Inferior parietal cortex (tissue), 1 donor: ENCODE measurements around the gene CPXCR1.
"Not testable (repeated sequence)": the region's sequence is repeated elsewhere in the genome, so short reads cannot be mapped to it uniquely, and the experiment has no call there.

ENCODE experiments used
- DNase-seq: peaks from one replicate; pipeline ENCODE4 v3.0.0-alpha.2; 2016; ENCODE audit errors: extremely low spot score

Gene CPXCR1

GRCh38 chrX:88746925-88747324 lies at the start of gene CPXCR1:
Gene CPXCR1, plus strand, starts transcription at chrX:88747225. Its CDS starts 6,190 bp downstream, at chrX:88753415.
- DNase-seq, result no peak

DNA sequence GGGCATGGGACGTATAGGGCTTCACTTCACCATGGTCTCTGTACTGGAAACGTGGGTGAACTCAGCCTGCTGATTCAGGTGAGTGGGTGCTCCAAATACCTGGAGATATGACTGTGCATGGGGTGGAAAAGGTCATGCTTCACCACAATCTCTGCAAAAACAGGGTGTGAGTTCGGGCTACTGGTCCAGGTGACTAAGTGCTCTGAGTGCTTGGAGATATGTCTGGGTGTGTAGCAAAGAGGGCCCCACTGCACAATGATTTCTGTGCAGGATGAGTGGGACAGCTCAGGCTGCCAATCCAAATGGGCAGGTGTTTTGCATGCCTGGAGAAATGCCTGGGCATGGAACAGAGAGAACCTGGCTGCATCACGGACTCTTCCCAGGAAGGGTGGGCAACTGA lies 11.2 kb upstream of the CPXCR1 start:
- DNase-seq, result no peak

DNA sequence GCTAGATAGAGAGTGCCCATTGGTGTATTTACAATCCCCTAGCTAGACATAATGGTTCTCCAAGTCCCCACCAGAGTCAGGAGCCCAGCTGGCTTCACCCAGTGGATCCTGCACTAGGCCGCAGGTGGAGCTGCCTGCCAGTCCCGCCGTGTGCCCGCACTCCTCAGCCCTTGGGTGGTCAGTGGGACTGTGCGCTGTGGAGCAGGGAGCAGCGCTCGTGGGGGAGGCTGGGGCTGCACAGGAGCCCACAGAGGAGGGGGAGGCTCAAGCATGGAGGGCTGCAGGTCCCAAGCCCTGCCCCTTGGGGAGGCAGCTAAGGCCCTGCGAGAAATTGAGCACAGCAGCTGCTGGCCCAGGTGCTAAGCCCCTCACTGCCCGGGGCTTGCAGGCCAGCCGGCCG lies 810 bp upstream of the CPXCR1 start:
- not testable (repeated sequence) for DNase-seq

DNA sequence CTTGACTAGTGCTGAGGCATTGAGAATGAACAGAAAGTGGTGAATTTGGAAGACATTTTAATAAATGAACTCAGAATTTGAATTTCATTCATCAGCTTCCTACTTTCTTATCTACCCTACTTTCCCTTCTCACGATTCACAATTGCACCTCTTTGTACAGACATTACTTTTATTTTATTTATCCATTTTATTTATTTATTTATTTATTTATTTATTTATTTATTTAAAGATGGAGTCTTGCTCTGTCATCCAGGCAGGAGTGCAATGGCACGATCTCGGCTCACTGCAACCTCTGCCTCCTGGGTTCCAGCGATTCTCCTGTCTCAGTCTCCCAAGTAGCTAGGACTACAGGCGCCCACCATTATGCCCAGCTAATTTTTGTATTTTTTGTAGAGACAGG lies 5.3 kb downstream of the CPXCR1 start:
- DNase-seq, result not testable (repeated sequence)

- DNase-seq, result no peak
These were observed 42.8 kb downstream of the CPXCR1 start for GRCh38 chrX:88789825-88790224.
